SK-N-MC (cell line): Measurements from ENCODE around the gene FYTTD1.

Source experiments
- EZH2 ChIP-seq: fragments of 200-600 bp; sonication (generic); IDR thresholded peaks from one replicate; pipeline ENCODE4 v1.6.1; 2017; ENCODE audit warnings: antibody characterized with exemption
- POLR2AphosphoS5 ChIP-seq: IDR thresholded peaks from 2 replicates; pipeline ENCODE4 v1.6.1; 2012; ENCODE audit warnings: mild to moderate bottlenecking, low read depth, low read length, borderline replicate concordance

GRCh38 chr3:197829397-197830045 lies 79.8 kb downstream of the FYTTD1 start:
- no peak for TF ChIP-seq POLR2AphosphoS5
- no peak for TF ChIP-seq EZH2
